ENCODE results near the gene IMMP2L.

DNA sequence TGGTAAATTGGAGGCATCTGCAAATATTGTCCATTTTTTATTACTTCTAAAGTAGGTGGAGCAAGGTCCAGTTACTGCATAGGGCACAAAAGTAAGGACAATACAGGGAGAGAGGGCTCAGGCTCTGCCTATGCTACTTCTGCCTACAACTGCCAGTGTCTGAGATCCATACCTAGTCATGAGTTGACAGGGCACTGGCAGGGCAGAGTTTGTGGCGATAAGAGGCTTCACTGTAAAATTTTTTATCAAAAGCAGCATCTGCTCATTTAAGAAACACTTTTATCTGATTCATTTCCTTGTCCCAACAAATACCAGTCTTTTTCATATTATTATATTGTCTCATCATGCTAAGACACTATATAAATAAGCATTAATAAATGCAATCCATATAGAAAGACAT lies 293.4 kb downstream of the IMMP2L start:
- TF ChIP-seq EP300 (IDR thresholded peaks at IDR 0.05; ENCODE audit: borderline replicate concordance in 1 of 2, low read depth in 1 of 2, low read length in 1 of 2) (no peak), MXI1 (IDR thresholded peaks at IDR 0.05; ENCODE audit: low read depth, low read length) (no peak), EZH2phosphoT487 (IDR thresholded peaks at IDR 0.05; ENCODE audit: borderline replicate concordance, low read depth) (no peak), POLR2AphosphoS5 (IDR thresholded peaks at IDR 0.05; ENCODE audit: low read depth, low read length) (no peak), FOSL2 (IDR thresholded peaks at IDR 0.05; ENCODE audit: borderline replicate concordance, low read depth) (no peak), SMC3 (IDR thresholded peaks at IDR 0.05; ENCODE audit: low read depth, low read length) (no peak), MEF2A (IDR thresholded peaks at IDR 0.05; ENCODE audit: borderline replicate concordance, low read depth) (no peak), TAF1 (IDR thresholded peaks at IDR 0.05; ENCODE audit: borderline replicate concordance, low read depth, low read length) (no peak), CHD2 (IDR thresholded peaks at IDR 0.05; ENCODE audit: low read length, partially characterized antibody) (no peak), SIN3A (IDR thresholded peaks at IDR 0.05; ENCODE audit: borderline replicate concordance, low read depth, low read length) (no peak), RXRA (IDR thresholded peaks at IDR 0.05; ENCODE audit: borderline replicate concordance, low read depth) (no peak)
- TF ChIP-seq, protein P1, sequence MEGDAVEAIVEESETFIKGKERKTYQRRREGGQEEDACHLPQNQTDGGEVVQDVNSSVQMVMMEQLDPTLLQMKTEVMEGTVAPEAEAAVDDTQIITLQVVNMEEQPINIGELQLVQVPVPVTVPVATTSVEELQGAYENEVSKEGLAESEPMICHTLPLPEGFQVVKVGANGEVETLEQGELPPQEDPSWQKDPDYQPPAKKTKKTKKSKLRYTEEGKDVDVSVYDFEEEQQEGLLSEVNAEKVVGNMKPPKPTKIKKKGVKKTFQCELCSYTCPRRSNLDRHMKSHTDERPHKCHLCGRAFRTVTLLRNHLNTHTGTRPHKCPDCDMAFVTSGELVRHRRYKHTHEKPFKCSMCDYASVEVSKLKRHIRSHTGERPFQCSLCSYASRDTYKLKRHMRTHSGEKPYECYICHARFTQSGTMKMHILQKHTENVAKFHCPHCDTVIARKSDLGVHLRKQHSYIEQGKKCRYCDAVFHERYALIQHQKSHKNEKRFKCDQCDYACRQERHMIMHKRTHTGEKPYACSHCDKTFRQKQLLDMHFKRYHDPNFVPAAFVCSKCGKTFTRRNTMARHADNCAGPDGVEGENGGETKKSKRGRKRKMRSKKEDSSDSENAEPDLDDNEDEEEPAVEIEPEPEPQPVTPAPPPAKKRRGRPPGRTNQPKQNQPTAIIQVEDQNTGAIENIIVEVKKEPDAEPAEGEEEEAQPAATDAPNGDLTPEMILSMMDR (IDR thresholded peaks at IDR 0.05), result no peak
- TF ChIP-seq, protein P2, sequence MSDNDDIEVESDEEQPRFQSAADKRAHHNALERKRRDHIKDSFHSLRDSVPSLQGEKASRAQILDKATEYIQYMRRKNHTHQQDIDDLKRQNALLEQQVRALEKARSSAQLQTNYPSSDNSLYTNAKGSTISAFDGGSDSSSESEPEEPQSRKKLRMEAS (IDR thresholded peaks at IDR 0.05; ENCODE audit: low read depth), result no peak

Measured in SK-N-SH (cell line).